Large intestine (tissue), 3 donors: Measurements from ENCODE around the gene MRPL9. TPM values are rescaled to one million over a fixed set of nuclear protein-coding genes. Genes with fewer than 3 reads are reported as not detected.
"Not testable (repeated sequence)": the region's sequence is repeated elsewhere in the genome, so short reads cannot be mapped to it uniquely, and the experiment has no call there.

Source experiments
- DNase-seq, 2 donors: peaks; one replicate each; pipeline versions ENCODE4 v3.0.0 to v3.0.0-alpha.2; 2013
- H3K27ac ChIP-seq: one replicate; pipeline ENCODE4 v1.5.1; 2013; ENCODE audit warnings: low read length
- H3K27me3 ChIP-seq: 2 replicates; pipeline ENCODE4 v1.6.1; 2013; ENCODE audit warnings: low read length; ENCODE audit not compliant: control insufficient read depth, insufficient read depth
- H3K36me3 ChIP-seq: 2 replicates; pipeline ENCODE4 v1.6.1; 2013; ENCODE audit warnings: low read length; ENCODE audit not compliant: control insufficient read depth, insufficient read depth
- H3K4me1 ChIP-seq: one replicate; pipeline ENCODE4 v1.6.1; 2013; ENCODE audit warnings: low read length; ENCODE audit not compliant: control insufficient read depth, insufficient read depth
- H3K4me3 ChIP-seq: one replicate; pipeline ENCODE4 v1.5.1; 2013; ENCODE audit warnings: low read length
- H3K9me3 ChIP-seq: one replicate; pipeline ENCODE4 v1.6.1; 2013; ENCODE audit warnings: mild to moderate bottlenecking, low read depth, low read length, moderate library complexity; ENCODE audit not compliant: control insufficient read depth
- WGBS: methylation state at CpG from one replicate; pipeline ENCODE4 v1.1.5; 2013; ENCODE audit warnings: low lambda C conversion rate; ENCODE audit not compliant: insufficient coverage; 5-methylcytosine and 5-hydroxymethylcytosine counted together
- polyA plus RNA-seq: library from polyadenylated mRNA; unstranded; fragments of 120-200 nt; gene quantifications from one replicate; pipeline ENCODE4 v1.2.1, GENCODE V29; 2013

MRPL9 gene
- polyA plus RNA-seq, 1 donor, result 58.3 TPM

- not testable (repeated sequence) for H3K4me3 ChIP-seq, H3K36me3 ChIP-seq, DNase-seq, H3K9me3 ChIP-seq, H3K27me3 ChIP-seq, H3K27ac ChIP-seq
- peaks cover 14% of the 10 kb centered on the region for H3K4me1 ChIP-seq
- WGBS, result no CpG with 5 or more reads among the region's 9 CpGs
Observed at GRCh38 chr1:151733995-151734394, 29.3 kb downstream of the MRPL9 start.

DNA sequence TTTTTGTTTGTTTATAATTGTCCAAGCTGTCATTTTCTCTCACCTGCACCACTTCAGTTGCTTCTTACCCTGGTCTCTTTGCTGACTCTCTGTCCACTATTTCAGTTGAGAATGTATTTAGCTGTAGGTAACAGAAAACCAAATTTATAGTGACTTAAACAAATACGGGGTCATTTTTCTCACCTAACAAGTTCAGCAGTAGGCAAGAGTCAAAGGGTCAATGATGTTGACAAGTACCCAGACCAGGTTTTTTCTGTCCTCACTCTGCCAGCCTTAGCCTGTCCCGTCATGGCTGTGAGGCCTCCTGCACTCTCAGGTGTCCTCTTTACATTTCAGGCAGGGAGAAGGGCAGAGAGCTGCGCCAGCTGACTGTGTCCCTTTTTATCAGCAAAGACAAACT is 30.2 kb downstream of the MRPL9 start:
- H3K27ac ChIP-seq, result no peak overlapping the region
- peaks cover 17% of the 10 kb centered on the region for H3K4me1 ChIP-seq
- H3K36me3 ChIP-seq, result no peaks in the 10 kb centered on the region
- no peak overlapping the region for H3K4me3 ChIP-seq
- 80% methylated on average over 1 of the region's 3 CpGs for WGBS
- peaks cover 4% of the 10 kb centered on the region for H3K9me3 ChIP-seq
- no peak for DNase-seq
- H3K27me3 ChIP-seq, result no peaks in the 10 kb centered on the region

GRCh38 chr1:151729966-151730291 is 33.4 kb downstream of the MRPL9 start:
- Histone ChIP-seq H3K4me1 (peaks cover 27% of the 10 kb centered on the region), H3K27ac (no peak overlapping the region), H3K36me3 (no peaks in the 10 kb centered on the region), H3K9me3 (no peaks in the 10 kb centered on the region), H3K27me3 (no peaks in the 10 kb centered on the region), H3K4me3 (no peak overlapping the region)
- no peak for DNase-seq
- no CpG with 5 or more reads among the region's 4 CpGs for whole genome bisulfite sequencing

GRCh38 chr1:151729157-151729965 is 33.9 kb downstream of the MRPL9 start:
- DNase-seq, result peak in 1 of 2 donors; percentile 45
- H3K4me1 ChIP-seq, result peaks cover 25% of the 10 kb centered on the region
- WGBS, result 50% methylated on average over 1 of the region's 10 CpGs
- no peak overlapping the region for H3K4me3 ChIP-seq
- no peaks in the 10 kb centered on the region for H3K9me3 ChIP-seq
- H3K36me3 ChIP-seq, result no peaks in the 10 kb centered on the region
- H3K27ac ChIP-seq, result peak overlapping the region; percentile 51
- no peaks in the 10 kb centered on the region for H3K27me3 ChIP-seq

DNA sequence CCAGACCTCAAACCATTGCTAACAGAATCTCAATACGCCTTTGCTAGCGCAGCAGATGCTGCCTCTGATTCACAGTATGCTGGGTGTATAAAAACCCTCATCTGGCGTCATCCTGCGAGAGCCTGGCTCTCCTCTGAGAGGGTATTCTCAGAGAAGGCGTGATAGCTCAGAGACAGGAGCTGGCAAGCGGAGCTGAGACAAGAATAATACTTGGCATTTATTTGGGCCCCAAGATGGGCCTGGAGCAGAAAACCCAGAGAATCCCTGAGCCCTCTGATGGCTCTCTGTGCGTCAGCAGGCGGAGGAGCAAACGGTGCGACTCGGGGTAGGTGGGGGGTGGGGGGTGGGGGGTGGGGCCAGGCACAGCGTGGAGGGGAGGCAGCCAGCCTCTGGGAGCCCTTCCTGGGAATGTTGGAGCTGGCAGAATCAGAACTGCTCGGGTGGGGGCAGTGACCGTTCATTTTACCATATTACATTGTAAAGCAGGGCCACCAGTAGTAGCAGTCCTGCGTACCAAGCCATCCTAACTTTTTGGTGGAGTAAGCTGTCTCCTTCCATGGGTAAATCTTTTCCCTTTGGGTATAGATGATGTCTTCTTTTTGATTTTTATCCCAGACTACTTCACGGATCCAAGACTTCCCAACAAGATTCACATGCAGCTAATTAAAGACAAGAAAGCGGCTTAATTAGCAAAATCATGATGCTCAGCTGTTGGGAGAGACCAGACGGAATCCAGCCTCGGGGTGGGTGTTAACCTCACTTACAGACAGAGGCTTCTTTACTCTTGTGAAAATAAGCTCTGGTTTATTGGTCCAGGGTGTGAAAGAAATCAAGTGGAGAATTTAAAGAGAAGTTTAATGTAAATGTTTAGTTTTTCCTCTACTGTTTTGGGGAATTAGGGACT is 34.9 kb downstream of the MRPL9 start:
- Histone ChIP-seq H3K9me3 (no peaks in the 10 kb centered on the region), H3K27me3 (no peaks in the 10 kb centered on the region), H3K4me1 (peaks cover 25% of the 10 kb centered on the region), H3K36me3 (no peaks in the 10 kb centered on the region), H3K27ac (no peak overlapping the region), H3K4me3 (no peak overlapping the region)
- WGBS, result 43% methylated on average over 1 of the region's 19 CpGs
- peak in 1 of 2 donors; percentile 20 for DNase-seq

DNA sequence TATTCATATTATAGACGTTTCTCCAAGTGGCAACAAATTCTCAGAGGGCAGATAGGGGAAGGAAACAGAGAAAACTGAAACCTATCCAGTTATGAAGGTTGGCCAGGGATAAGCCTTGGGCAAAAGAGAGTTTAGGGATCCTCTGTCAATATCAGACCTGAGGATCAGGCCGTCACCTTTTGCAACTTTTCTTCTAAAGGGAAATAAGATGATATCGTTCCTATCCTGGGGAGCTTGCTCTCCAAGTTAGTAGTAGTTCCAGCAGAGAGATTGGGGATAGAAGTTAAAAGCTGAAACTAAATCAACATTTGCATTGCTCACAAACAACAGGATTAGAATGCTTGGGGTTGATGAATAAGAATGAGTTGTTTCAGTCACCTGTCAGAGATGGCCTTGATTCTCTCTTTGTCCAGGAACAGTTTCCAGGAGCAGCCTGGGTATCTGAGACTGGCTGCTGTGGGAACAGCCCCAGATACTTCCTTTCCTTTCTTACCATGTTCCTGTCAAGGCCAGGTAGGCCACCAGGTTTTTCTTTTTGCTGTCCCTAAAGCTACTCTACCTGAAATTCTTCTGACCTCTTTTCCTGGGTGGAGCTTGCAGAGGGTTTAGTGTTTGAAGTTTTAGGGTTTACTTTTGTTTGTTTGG is 39.4 kb downstream of the MRPL9 start:
- H3K4me1 ChIP-seq, result peaks cover 28% of the 10 kb centered on the region
- no peaks in the 10 kb centered on the region for H3K36me3 ChIP-seq
- no peaks in the 10 kb centered on the region for H3K27me3 ChIP-seq
- H3K27ac ChIP-seq, result no peak overlapping the region
- WGBS, result 52% methylated on average over 2 of the region's 3 CpGs
- no peaks in the 10 kb centered on the region for H3K9me3 ChIP-seq
- DNase-seq, result no peak
- no peak overlapping the region for H3K4me3 ChIP-seq

DNA sequence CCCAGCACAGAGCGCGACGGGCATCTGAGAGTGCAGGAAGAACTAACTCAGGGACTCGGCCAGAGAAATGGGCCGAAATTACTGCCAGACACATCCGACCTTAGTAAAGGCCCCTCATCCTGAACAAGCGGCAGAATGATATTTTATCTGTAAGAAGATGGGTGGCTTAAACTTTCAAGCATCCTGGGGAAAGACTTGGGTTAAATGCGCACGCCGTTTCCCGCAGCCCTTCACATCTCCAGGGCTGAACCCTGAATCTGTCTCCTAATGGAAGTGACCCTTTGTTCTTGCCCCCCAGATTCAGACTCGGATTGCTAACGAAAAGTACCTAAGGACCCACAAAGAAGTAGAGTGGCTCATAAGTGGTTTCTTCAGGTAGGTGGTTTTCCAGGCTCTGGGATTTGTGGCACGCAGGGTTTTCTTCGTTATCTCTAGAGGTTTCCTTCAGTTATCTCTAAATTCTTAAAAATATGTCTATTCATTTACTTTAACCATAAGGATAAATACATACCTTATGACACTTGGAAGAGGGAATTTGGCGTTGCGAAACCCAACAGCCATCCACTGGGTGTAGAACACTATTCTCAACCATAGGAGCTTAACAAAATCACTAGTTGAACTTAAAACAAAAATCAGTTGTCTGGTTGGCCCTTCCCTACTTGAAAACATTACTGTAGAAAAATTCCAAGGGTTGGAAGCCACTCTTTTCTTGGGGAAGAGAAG is 41.3 kb downstream of the MRPL9 start:
- WGBS, result 92% methylated on average over 2 of the region's 17 CpGs
- no peaks in the 10 kb centered on the region for H3K27me3 ChIP-seq
- no peak for DNase-seq
- peaks cover 35% of the 10 kb centered on the region for H3K4me1 ChIP-seq
- H3K4me3 ChIP-seq, result peak overlapping the region; percentile 33
- no peak overlapping the region for H3K27ac ChIP-seq
- no peaks in the 10 kb centered on the region for H3K36me3 ChIP-seq
- H3K9me3 ChIP-seq, result no peaks in the 10 kb centered on the region

DNA sequence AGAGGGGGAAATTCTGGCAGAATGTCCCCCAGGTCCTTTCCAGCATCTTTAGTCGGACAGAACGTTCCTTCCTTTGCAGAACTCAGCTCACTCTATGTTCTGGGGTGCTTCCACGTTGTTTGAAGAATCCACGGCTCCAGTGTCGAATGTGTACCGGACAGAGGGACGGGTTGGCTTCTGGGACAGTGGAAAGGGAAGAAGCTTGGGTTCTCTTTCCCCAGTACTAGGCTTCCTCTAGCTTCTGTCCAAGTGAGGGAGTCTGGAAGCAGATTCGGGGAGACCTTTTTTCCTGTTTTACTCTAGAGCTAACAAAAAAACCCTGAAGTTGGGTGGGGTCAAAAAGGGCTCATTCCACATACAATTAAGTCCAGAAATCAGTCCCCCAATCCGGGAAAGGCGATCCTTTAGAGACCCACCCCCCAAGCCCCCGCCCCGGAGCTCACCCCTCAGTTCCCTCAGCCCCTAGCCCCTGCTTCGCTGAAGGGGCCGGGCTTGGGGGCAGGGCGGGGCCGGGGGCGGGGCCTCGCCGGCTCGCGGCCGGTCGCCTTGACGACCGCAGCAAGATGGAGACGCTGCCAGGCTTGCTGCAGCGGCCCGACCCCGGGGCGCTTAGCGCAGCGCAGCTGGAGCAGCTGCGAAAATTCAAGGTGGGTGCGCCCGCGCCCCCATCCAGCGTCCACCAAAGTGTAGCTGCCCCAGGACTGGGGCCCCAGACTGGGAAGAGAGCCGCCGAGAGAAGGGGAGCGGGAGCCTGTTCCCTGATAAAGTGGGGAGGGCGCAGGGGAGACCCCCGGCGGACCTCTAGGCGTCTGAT is 42.1 kb downstream of the MRPL9 start, which contains the start of gene RIIAD1:
Gene RIIAD1, plus strand, starts transcription at position 549 of the 814 bp plus-strand sequence. Its CDS starts 15 bp downstream, at position 564.
- no peak for DNase-seq
- WGBS, result no CpG with 5 or more reads among the region's 44 CpGs
- H3K4me3 ChIP-seq, result peak within 1 kb of the TSS; percentile 33

GRCh38 chr1:151720554-151720953 is 42.7 kb downstream of the MRPL9 start:
- peaks cover 24% of the 10 kb centered on the region for H3K4me1 ChIP-seq
- no peaks in the 10 kb centered on the region for H3K36me3 ChIP-seq
- WGBS, result 0% methylated on average over 1 of the region's 5 CpGs
- H3K9me3 ChIP-seq, result no peaks in the 10 kb centered on the region
- no peaks in the 10 kb centered on the region for H3K27me3 ChIP-seq
- peak in 1 of 2 donors; percentile 41 for DNase-seq
- H3K4me3 ChIP-seq, result peak overlapping the region; percentile 7
- H3K27ac ChIP-seq, result peak overlapping the region; percentile 47

More for the DNA sequence above, 42.1 kb downstream of the MRPL9 start, which contains the start of gene RIIAD1:
- Histone ChIP-seq H3K27ac (peak within 1 kb of the TSS; percentile 47), H3K27me3 (no peaks in the 10 kb centered on the region), H3K4me1 (peaks cover 29% of the 10 kb centered on the region), H3K36me3 (no peaks in the 10 kb centered on the region), H3K9me3 (no peaks in the 10 kb centered on the region)
